BJ (cell line): ENCODE results near the gene ACLY. TPM values are rescaled to one million over a fixed set of nuclear protein-coding genes. Genes with fewer than 3 reads are reported as not detected.
A peak's percentile ranks its signal among the peaks of the same experiment; 100 is the strongest.

Source experiments
- CTCF ChIA-PET: fragments of 350-600 bp; formaldehyde crosslinking; extraction: SDS; loops from one replicate; lab custom pipeline; 2021; ENCODE audit warnings: antibody characterized with exemption, inconsistent platforms; lab: Yijun Ruan, JAX
- POLR2A ChIA-PET: fragments of 300-600 bp; sonication (Branson Sonifier 250); formaldehyde crosslinking; extraction: SDS; loops from one replicate; lab custom pipeline; 2021; ENCODE audit warnings: antibody characterized with exemption; lab: Charles Lee
- DNase-seq: peaks from one replicate; pipeline ENCODE4 v3.0.0-alpha.2; 2011; ENCODE audit warnings: low read depth
- H3K27me3 ChIP-seq: 2 replicates; pipeline ENCODE4 v1.6.0; 2011; ENCODE audit warnings: low read length; ENCODE audit not compliant: control insufficient read depth, insufficient read depth
- H3K36me3 ChIP-seq: 2 replicates; pipeline ENCODE4 v1.5.1; 2011; ENCODE audit warnings: low read length; ENCODE audit not compliant: control insufficient read depth, insufficient read depth
- H3K4me3 ChIP-seq: 2 replicates; pipeline ENCODE4 v1.5.1; 2011; ENCODE audit warnings: low read depth, mild to moderate bottlenecking, control low read depth, low read length
- polyA plus RNA-seq: library from polyadenylated mRNA; depleted of rRNA; stranded (reverse); fragments of >200 nt; gene quantifications from 2 replicates; pipeline ENCODE4 v1.2.3, GENCODE V29; 2011
- TF ChIP-seq, protein P1 (sequence below): IDR thresholded peaks from 2 replicates; pipeline ENCODE4 v1.5.1; 2011; ENCODE audit warnings: low read depth, mild to moderate bottlenecking, control low read depth, inconsistent platforms, low read length, moderate library complexity; ENCODE audit not compliant: insufficient read depth

The ACLY gene
- polyA plus RNA-seq, 1 experiment, result 170 TPM

DNA sequence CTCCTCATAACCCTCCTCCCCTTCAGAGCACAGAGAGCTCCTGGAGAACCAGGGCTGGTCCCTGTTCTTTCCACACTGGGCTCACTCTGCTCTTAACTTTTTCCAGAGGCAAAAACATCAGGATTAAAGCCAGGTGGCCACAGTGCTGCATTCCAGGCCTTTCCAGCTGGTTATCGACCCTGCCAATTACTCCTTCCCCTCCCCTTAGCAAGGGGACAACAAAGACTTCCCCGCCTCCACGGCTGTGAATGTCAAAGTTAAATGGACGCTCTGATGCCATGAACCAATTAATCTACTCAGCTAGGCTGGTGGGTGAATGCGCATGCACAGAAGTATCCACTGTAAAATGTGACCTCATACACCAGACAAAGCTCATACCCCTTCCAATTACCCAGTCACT lies 23.1 kb downstream of the ACLY start:
- no peak for DNase-seq
- Histone ChIP-seq H3K4me3 (no peak overlapping the region), H3K36me3 (peaks cover 47% of the 10 kb centered on the region), H3K27me3 (no peaks in the 10 kb centered on the region)
- TF ChIP-seq, protein P1, sequence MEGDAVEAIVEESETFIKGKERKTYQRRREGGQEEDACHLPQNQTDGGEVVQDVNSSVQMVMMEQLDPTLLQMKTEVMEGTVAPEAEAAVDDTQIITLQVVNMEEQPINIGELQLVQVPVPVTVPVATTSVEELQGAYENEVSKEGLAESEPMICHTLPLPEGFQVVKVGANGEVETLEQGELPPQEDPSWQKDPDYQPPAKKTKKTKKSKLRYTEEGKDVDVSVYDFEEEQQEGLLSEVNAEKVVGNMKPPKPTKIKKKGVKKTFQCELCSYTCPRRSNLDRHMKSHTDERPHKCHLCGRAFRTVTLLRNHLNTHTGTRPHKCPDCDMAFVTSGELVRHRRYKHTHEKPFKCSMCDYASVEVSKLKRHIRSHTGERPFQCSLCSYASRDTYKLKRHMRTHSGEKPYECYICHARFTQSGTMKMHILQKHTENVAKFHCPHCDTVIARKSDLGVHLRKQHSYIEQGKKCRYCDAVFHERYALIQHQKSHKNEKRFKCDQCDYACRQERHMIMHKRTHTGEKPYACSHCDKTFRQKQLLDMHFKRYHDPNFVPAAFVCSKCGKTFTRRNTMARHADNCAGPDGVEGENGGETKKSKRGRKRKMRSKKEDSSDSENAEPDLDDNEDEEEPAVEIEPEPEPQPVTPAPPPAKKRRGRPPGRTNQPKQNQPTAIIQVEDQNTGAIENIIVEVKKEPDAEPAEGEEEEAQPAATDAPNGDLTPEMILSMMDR, result no peak
- CTCF ChIA-PET, result interaction anchor here (0.8 to 2.2 kb wide), 4 partner anchors 8 to 67 kb away, joined by 3 to 12 read pairs (median 4); partner anchors contain the start of gene ACLY
- POLR2A ChIA-PET, result interaction anchor here (0.5 to 0.9 kb wide), 2 partner anchors 22 to 30 kb away, joined by 3 to 4 read pairs; partner anchors contain the start of gene KLHL11

GRCh38 chr17:41894791-41895331 lies 23.9 kb downstream of the ACLY start:
- Histone ChIP-seq H3K36me3 (peaks cover 46% of the 10 kb centered on the region), H3K27me3 (no peaks in the 10 kb centered on the region), H3K4me3 (no peak overlapping the region)
- CTCF ChIA-PET, result interaction anchor here (0.6 to 2.2 kb wide), 4 partner anchors 11 to 205 kb away, joined by 3 to 12 read pairs (median 4); no protein-coding TSS in a partner anchor
- TF ChIP-seq, protein P1, result no peak
- peak; percentile 82 for DNase-seq
- POLR2A ChIA-PET, result interaction anchor here (0.6 to 0.9 kb wide), 2 partner anchors 30 to 86 kb away, joined by 3 to 5 read pairs; partner anchors contain the start of gene KLHL11

DNA sequence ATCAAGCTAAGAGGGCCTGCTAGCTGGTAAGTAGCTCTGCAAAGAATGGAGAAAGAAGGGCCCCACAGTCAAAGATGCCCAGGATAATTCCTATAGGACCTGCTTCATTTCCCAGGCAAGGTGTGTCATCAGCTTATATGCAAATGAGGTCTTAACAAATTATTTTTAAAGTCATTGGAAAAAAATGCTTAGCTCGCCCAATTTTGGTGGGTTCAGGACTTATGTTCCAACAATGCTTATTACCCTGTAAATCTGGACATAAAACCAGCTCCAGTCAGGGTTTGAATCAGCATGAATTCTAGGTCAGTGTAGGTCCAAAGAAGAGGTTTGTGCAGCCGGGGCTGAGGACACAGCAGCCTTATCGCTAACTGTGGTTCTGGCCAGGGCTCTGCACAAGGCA lies 25.4 kb downstream of the ACLY start:
- CTCF ChIA-PET, result interaction anchor here (0.7 to 1.1 kb wide), 2 partner anchors 19 to 66 kb away, joined by 3 to 4 read pairs; no protein-coding TSS in a partner anchor
- POLR2A ChIA-PET, result no interaction called here
- Histone ChIP-seq H3K27me3 (no peaks in the 10 kb centered on the region), H3K4me3 (no peak overlapping the region), H3K36me3 (peaks cover 46% of the 10 kb centered on the region)
- DNase-seq, result no peak
- TF ChIP-seq, protein P1, result no peak

- Histone ChIP-seq H3K4me3 (no peak overlapping the region), H3K36me3 (peaks cover 42% of the 10 kb centered on the region), H3K27me3 (no peaks in the 10 kb centered on the region)
- ChIA-PET POLR2A (no interaction called here), CTCF (no interaction called here)
- DNase-seq, result no peak
- TF ChIP-seq, protein P1, result no peak
Measured at GRCh38 chr17:41892021-41892376, 26.8 kb downstream of the ACLY start.

- ChIA-PET CTCF (interaction anchor here (1.1 kb wide), 1 partner anchor 9 kb away, joined by 3 read pairs; no protein-coding TSS in a partner anchor), POLR2A (no interaction called here)
- DNase-seq, result no peak
- TF ChIP-seq, protein P1, result no peak
- no peak overlapping the region for H3K4me3 ChIP-seq
- H3K36me3 ChIP-seq, result peaks cover 40% of the 10 kb centered on the region
- no peaks in the 10 kb centered on the region for H3K27me3 ChIP-seq
Measured at GRCh38 chr17:41891135-41892020, 27.4 kb downstream of the ACLY start.
